K562 (cell line): ENCODE measurements around the gene RDH5. TPM values are rescaled to one million over a fixed set of nuclear protein-coding genes. Genes with fewer than 3 reads are reported as not detected.
"Not testable (repeated sequence)": the region's sequence is repeated elsewhere in the genome, so short reads cannot be mapped to it uniquely, and the experiment has no call there.

ENCODE experiments used
- ATAC-seq: fragments of 200-7000 bp; cut with Tn5 transposase; 3 replicates; pipeline ENCODE4 v1.9.1; 2020; ENCODE audit warnings: moderate library complexity
- BruUV-seq: library from RNA; stranded (reverse); fragments of 400-500 nt; replicated peaks from 2 replicates; lab custom pipeline; 2021; lab: Mats Ljungman, UMichigan
- CTCF ChIA-PET: fragments of 300-600 bp; formaldehyde crosslinking; extraction: SDS; loops from one replicate; lab custom pipeline; 2021; ENCODE audit warnings: low intra/inter-chr PET ratio; lab: Yijun Ruan, JAX
- POLR2A ChIA-PET: fragments of 300-600, 350-650 bp; sonication (Branson Sonifier 250); formaldehyde crosslinking; extraction: SDS; loops from one replicate; lab custom pipeline; 2021; ENCODE audit warnings: antibody characterized with exemption, inconsistent platforms; lab: Yijun Ruan, JAX
- DNase-seq, 4 experiments: peaks; one replicate each; pipeline versions ENCODE4 v3.0.0 to v3.0.0-alpha.2; 2011 to 2018; ENCODE audit warnings: low spot score in 3 of 4, mixed read lengths in 3 of 4; ENCODE audit errors: extremely low read depth in 1 of 4
- FAIRE-seq: peaks from 2 replicates; lab custom pipeline; 2011; peaks lifted over from hg19 to GRCh38; lab: Jason Lieb, UNC
- H2AFZ ChIP-seq: 2 replicates; pipeline ENCODE4 v1.6.0; 2011; ENCODE audit warnings: low read depth, low read length, control low read depth, inconsistent platforms
- H3K27ac ChIP-seq: fragments of 200-600 bp; 3 replicates; pipeline ENCODE4 v1.8.0; 2011; ENCODE audit warnings: low read depth, mild to moderate bottlenecking, control low read depth, inconsistent platforms, low read length, moderate library complexity, mixed read lengths; ENCODE audit errors: extremely low read depth
- H3K27me3 ChIP-seq, 2 experiments: fragments of 300-600 bp in 1 of 2; 2 replicates in 1 of 2; 3 replicates in 1 of 2; pipeline versions ENCODE4 v1.6.0 to v1.8.0; 2011; ENCODE audit warnings: inconsistent platforms in 2 of 2, low read length in 2 of 2, mild to moderate bottlenecking in 1 of 2, mixed read lengths in 1 of 2, moderate library complexity in 1 of 2; ENCODE audit not compliant: control insufficient read depth in 2 of 2, insufficient read depth in 2 of 2
- H3K36me3 ChIP-seq: fragments of 300-600 bp; 3 replicates; pipeline ENCODE4 v1.8.0; 2011; ENCODE audit warnings: mild to moderate bottlenecking, low read length, inconsistent platforms; ENCODE audit not compliant: control insufficient read depth, insufficient read depth
- H3K4me1 ChIP-seq, 2 experiments: fragments of 200-600 bp in 1 of 2; replicated peaks in 1 of 2; 2 replicates in 1 of 2; 3 replicates in 1 of 2; pipeline versions ENCODE4 v1.5.1 to v1.8.0; 2011; ENCODE audit warnings: inconsistent platforms in 2 of 2, low read length in 2 of 2, mild to moderate bottlenecking in 1 of 2, mixed read lengths in 1 of 2, moderate library complexity in 1 of 2; ENCODE audit not compliant: control insufficient read depth in 2 of 2, insufficient read depth in 2 of 2
- H3K4me2 ChIP-seq: 2 replicates; pipeline ENCODE4 v1.6.1; 2011; ENCODE audit warnings: low read length, control low read depth, inconsistent platforms, mixed read lengths; ENCODE audit not compliant: insufficient read depth
- H3K4me3 ChIP-seq: fragments of 200-600 bp; sonication (generic), shearing (Covaris generic); 2 replicates; pipeline ENCODE4 v1.5.1; 2016; ENCODE audit warnings: control low read depth, inconsistent platforms
- H3K79me2 ChIP-seq: fragments of 200-600 bp; 3 replicates; pipeline ENCODE4 v1.8.0; 2011; ENCODE audit warnings: low read length, inconsistent platforms; ENCODE audit not compliant: control insufficient read depth, insufficient read depth
- H3K9ac ChIP-seq, 2 experiments: 2 replicates each; pipeline versions ENCODE4 v1.6.0 to v1.6.1; 2011; ENCODE audit warnings: low read depth in 2 of 2, low read length in 2 of 2, control low read depth in 1 of 2, inconsistent platforms in 1 of 2, mild to moderate bottlenecking in 1 of 2, mixed read lengths in 1 of 2; ENCODE audit not compliant: insufficient read depth in 1 of 2
- H3K9me1 ChIP-seq: one replicate; pipeline ENCODE4 v1.6.0; 2011; ENCODE audit warnings: inconsistent platforms, mild to moderate bottlenecking, low read length, moderate library complexity; ENCODE audit not compliant: control insufficient read depth, insufficient read depth
- H3K9me3 ChIP-seq: replicated peaks from 2 replicates; pipeline ENCODE4 v1.5.1; 2011; ENCODE audit warnings: low read depth, low read length, inconsistent platforms; ENCODE audit not compliant: control insufficient read depth, insufficient read depth
- H4K20me1 ChIP-seq: replicated peaks from 2 replicates; pipeline ENCODE4 v1.6.1; 2011; ENCODE audit warnings: low read length, inconsistent platforms, mixed read lengths; ENCODE audit not compliant: control insufficient read depth, insufficient read depth
- CBX3 ChIP-seq, 2 experiments: IDR thresholded peaks; 1 replicate in 1 of 2; 2 replicates in 1 of 2; pipeline ENCODE4 v1.6.1; 2012; ENCODE audit warnings: inconsistent platforms in 2 of 2, low read length in 2 of 2, borderline replicate concordance in 1 of 2, control low read depth in 1 of 2
- SUPT5H ChIP-seq: fragments of 450-650 bp; IDR thresholded peaks from 2 replicates; pipeline ENCODE4 v1.6.1; 2016
- TRIM28 ChIP-seq: fragments of 450-650 bp; IDR thresholded peaks from 2 replicates; pipeline ENCODE4 v1.6.1; 2017
- ZNF316 ChIP-seq: fragments of 450-650 bp; IDR thresholded peaks from 2 replicates; pipeline ENCODE4 v1.6.1; 2016
- ZNF780A ChIP-seq: fragments of 250-450 bp; sonication (Bioruptor Pico); IDR thresholded peaks from 2 replicates; pipeline ENCODE4 v1.5.0; 2021; ENCODE audit warnings: mild to moderate bottlenecking
- WGBS: fragments of 100-300 bp; shearing (Covaris generic); methylation state at CpG from one replicate; pipeline ENCODE4 v1.1.6; 2016; ENCODE audit warnings: low coverage, mixed read lengths; ENCODE audit not compliant: insufficient coverage; ENCODE audit errors: missing lambda C conversion rate; 5-methylcytosine and 5-hydroxymethylcytosine counted together
- in situ Hi-C: fragments of 300-500 bp; cut with MboI; formaldehyde crosslinking; loops from 4 replicates; pipeline ENCODE4 v1.15.0; 2018; ENCODE audit warnings: inconsistent platforms, mixed read lengths
- intact Hi-C: fragments of 100-400 bp; cut with micrococcal nuclease; formaldehyde crosslinking; loops from 2 replicates; pipeline ENCODE4 v1.14.2; 2022
- polyA plus RNA-seq, 8 experiments: library from polyadenylated mRNA; depleted of rRNA in 4 of 8; stranded (reverse) in 5 of 8; unstranded in 3 of 8; fragments of >200 nt; fragmentation: Nextera tagmentation in 2 of 8; fragmentation: Illumina TruSeq in 1 of 8; extraction: Ambion mirVana in 2 of 8; extraction: Trizol in 1 of 8; gene quantifications; 2 replicates each; pipeline versions ENCODE4 v1.2.1 to v1.2.3, GENCODE V29; 2011 to 2014; ENCODE audit warnings: inconsistent platforms in 1 of 8, missing spikeins in 1 of 8
- total RNA-seq, 7 experiments: library from RNA; depleted of rRNA in 6 of 7; stranded (reverse); fragments of >200 nt in 6 of 7; fragmentation: Illumina TruSeq in 2 of 7; extraction: Trizol in 2 of 7; gene quantifications; 2 replicates each; pipeline versions ENCODE4 v1.2.1 to v1.2.3, GENCODE V29; 2011 to 2021; ENCODE audit warnings: low replicate concordance in 1 of 7

RDH5 gene
- total and polyA plus RNA-seq, 9 of the 15 experiments (the other 6 are each of a cell fraction or from before 2014, with no cell fraction given) = 0.28 to 2.0 (median 1.1) TPM; not detected in 1

DNA sequence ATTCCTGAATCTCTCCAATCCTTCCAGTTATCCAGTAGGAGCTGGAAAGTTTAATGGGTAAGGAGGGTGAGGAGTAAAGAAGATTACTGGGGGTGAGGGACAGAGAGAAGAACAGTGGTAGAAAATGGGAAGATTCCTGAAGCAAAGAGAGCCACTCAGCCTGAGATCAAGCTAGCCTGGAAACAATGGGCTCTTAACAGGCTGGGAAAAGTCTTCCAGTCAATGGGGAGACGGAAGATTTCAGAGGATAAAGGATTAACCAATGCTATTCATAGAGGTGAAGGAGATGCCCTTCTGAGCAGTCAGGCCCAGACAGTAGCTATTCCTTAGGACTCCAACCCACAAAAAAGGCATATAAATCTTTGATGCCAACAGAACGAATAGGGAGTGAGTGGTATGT lies 37.5 kb downstream of the RDH5 start:
- Histone ChIP-seq H3K36me3 (peaks cover 95% of the 10 kb centered on the region), H3K9me1 (no peaks in the 10 kb centered on the region), H3K9me3 (no peaks in the 10 kb centered on the region; the same call in 1 of the 2 replicates), H3K27ac (no peak overlapping the region), H4K20me1 (no peaks in the 10 kb centered on the region), H3K9ac (no peak overlapping the region), H3K4me2 (no peak overlapping the region), H3K4me3 (no peak overlapping the region), H3K27me3 (no peaks in the 10 kb centered on the region), H3K4me1 (no peaks in the 10 kb centered on the region; a peak in 1 of 5 replicates), H2AFZ (no peak overlapping the region), H3K79me2 (no peaks in the 10 kb centered on the region)
- POLR2A ChIA-PET = interaction anchor here (2.3 to 6.9 kb wide), 2 partner anchors 10 to 14 kb away, joined by 15 to 44 read pairs; partner anchors contain the start of gene GDF11
- ATAC-seq = no peak; the same call in 2 of the 3 replicates
- no peak for FAIRE-seq
- in situ Hi-C loops (no loop called here), intact Hi-C loops (no loop called here)
- CTCF ChIA-PET = no interaction called here
- BruUV-seq = no TSS peak
- no peak for DNase-seq
- 82% methylated on average over 2 of the region's 2 CpGs for WGBS
- TF ChIP-seq ZNF780A (CRISPR knock-in tag) (no peak), SUPT5H (0 out of 2 replicates have a peak, but pooled peaks have one; percentile 15)

DNA sequence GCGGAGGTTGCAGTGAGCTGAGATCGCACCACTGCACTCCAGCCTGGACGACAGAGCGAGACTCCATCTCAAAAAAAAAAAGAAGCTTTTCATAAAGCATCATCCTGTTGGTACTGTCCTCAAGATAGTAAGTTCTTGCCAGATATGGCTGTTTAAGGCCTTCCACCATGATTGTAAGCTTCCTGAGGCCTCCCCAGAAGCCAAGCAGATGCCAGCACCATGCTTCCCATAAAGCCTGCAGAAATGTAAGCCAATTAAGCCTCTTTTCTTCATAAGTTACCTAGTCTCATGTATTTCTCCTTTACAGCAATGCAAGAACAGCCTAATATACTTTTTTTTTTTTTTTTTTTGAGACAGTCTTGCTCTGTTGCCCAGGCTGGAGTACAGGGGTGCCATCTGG lies 38.4 kb downstream of the RDH5 start:
- DNase-seq, BruUV-seq, H3K4me1 ChIP-seq, H4K20me1 ChIP-seq, FAIRE-seq, H3K9me3 ChIP-seq, H3K4me3 ChIP-seq, in situ Hi-C loops, H3K27ac ChIP-seq, H2AFZ ChIP-seq, CTCF ChIA-PET, H3K79me2 ChIP-seq, H3K9me1 ChIP-seq, H3K9ac ChIP-seq, ATAC-seq, intact Hi-C loops, H3K27me3 ChIP-seq, H3K4me2 ChIP-seq: not testable (repeated sequence)
- H3K36me3 ChIP-seq = peaks cover 92% of the 10 kb centered on the region
- WGBS = 100% methylated on average over 2 of the region's 4 CpGs
- 0 out of 3 replicates have a peak, but pooled peaks of 1 of the 2 experiments have one; percentile 18 for TF ChIP-seq CBX3 (IDR thresholded peaks at IDR 0.05; ENCODE audit: borderline replicate concordance in 1 of 2, low read length in 2 of 2)
- TF ChIP-seq ZNF316 = peak; percentile 68
- peak; percentile 72; the same call in 1 of the 2 replicates for TF ChIP-seq TRIM28
- POLR2A ChIA-PET = interaction anchor here (2.3 kb wide), 1 partner anchor 11 kb away, joined by 15 read pairs; no protein-coding TSS in a partner anchor
